ENCODE results near the gene SSC4D. TPM values are rescaled to one million over a fixed set of nuclear protein-coding genes. Genes with fewer than 3 reads are reported as not detected.
A peak's percentile ranks its signal among the peaks of the same experiment; 100 is the strongest.
"Not testable (repeated sequence)": the region's sequence is repeated elsewhere in the genome, so short reads cannot be mapped to it uniquely, and the experiment has no call there.

Gene SSC4D
- total RNA-seq (0.37 TPM), polyA plus RNA-seq (0.68 TPM)

DNA sequence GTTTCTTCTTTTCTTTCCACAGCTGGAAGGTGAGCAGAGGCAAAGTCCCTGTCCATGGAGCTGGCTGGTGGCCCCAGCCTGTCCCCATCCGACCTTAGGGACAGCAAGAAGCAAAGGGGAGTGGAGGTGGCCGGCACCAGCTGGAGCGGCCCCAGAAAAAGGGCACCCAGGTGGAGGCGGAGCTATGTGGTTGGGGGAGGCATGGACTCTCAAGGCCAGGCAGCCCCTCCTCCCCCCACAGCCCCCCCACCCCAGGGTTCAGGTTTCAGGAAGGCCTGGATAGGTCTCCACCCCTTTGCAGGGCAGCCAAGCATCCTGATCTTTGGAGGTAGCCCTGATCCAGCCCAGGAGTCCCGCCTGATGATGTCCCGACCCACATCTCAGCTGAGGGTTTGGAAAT, at the start of gene SSC4D:
Gene SSC4D, minus strand, starts transcription at position 161 of the 400 bp plus-strand sequence. CDS start 5,258 bp downstream, outside the sequence.
- WGBS = 45% methylated on average over 6 of the region's 6 CpGs
- Histone ChIP-seq H3K27ac (ENCODE audit: low read depth) (no peak within 1 kb of the TSS), H3K4me3 (ENCODE audit: low read depth, low read length) (no peak within 1 kb of the TSS), H3K36me3 (ENCODE audit: insufficient read depth) (no peaks in the 10 kb centered on the region), H3K4me1 (ENCODE audit: insufficient read depth) (no peaks in the 10 kb centered on the region)
- no peak for DNase-seq (ENCODE audit: extremely low spot score)

DNA sequence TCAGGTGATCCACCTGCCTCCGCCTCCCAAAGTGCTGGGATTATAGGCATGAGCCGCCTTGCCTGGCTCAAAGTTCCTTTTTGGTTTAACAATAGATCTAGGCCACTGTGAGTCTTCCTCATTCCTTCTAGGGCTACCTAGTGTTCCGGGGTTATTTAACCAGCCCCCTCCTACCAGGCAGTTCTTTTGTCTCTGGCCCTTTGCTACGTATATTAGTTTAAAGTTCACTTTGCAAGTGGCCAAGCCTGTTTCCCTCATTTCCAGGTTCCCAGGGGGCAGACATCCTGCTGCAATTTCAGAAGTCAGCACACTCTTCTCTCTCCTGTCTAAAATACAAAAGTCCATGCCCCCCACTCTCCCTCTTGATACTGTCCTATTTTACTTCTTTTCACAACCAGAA, 49.0 kb upstream of the SSC4D start:
- not testable (repeated sequence) for H3K4me3 ChIP-seq (ENCODE audit: low read depth, low read length); H3K27ac ChIP-seq (ENCODE audit: low read depth); H3K36me3 ChIP-seq (ENCODE audit: insufficient read depth); DNase-seq (ENCODE audit: extremely low spot score); H3K4me1 ChIP-seq (ENCODE audit: insufficient read depth)
- 36% methylated on average over 1 of the region's 4 CpGs for WGBS

DNA sequence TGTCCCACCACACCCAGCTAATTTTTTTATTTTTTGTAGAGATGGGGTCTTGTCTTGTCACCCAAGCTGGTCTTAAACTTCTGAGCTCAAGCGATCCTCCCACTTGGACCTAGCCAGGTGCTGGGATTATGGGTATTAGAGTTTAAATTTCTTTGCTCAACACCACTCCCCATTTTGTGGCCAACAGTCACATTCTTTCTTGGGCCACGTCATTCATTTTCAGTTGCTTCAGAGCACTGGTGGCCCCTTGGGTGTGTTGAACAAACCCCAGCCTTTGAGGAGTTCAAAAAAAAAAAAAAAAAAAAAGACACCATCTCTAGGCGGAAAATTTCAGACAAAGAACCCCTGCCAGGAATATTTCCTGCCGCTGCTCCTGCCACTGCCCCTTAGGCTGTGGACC, 47.5 kb upstream of the SSC4D start:
- H3K4me3 ChIP-seq (ENCODE audit: low read depth, low read length); H3K4me1 ChIP-seq (ENCODE audit: insufficient read depth); H3K36me3 ChIP-seq (ENCODE audit: insufficient read depth); H3K27ac ChIP-seq (ENCODE audit: low read depth); DNase-seq (ENCODE audit: extremely low spot score): not testable (repeated sequence)
- WGBS = no CpG with 5 or more reads among the region's 4 CpGs

DNA sequence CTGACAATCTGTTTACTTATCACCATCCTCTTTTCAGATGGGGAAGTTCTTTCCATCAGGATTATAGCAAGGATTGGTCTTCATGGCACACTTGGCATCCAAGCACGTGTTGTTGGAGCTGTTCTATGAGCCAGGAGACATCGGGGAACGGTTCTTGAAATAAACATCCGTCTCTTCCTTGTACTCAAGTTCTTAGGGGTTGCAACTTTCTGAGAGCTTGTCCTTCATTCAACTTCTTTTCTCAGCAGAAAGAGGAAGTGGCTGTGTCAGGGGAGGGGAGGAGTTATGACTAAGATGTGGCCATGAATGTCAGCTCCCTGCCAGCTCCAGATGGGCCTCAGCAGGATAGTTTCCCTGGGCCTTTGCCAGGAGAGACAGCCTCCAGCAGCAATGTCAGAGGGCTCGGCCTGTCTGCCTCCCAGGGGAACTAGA, 36.1 kb upstream of the SSC4D start:
- H3K4me1 ChIP-seq (ENCODE audit: insufficient read depth); DNase-seq (ENCODE audit: extremely low spot score); H3K4me3 ChIP-seq (ENCODE audit: low read depth, low read length); H3K36me3 ChIP-seq (ENCODE audit: insufficient read depth): not testable (repeated sequence)
- H3K27ac ChIP-seq (ENCODE audit: low read depth) = peak overlapping the region; percentile 56
- 1% methylated on average over 4 of the region's 5 CpGs for WGBS

DNA sequence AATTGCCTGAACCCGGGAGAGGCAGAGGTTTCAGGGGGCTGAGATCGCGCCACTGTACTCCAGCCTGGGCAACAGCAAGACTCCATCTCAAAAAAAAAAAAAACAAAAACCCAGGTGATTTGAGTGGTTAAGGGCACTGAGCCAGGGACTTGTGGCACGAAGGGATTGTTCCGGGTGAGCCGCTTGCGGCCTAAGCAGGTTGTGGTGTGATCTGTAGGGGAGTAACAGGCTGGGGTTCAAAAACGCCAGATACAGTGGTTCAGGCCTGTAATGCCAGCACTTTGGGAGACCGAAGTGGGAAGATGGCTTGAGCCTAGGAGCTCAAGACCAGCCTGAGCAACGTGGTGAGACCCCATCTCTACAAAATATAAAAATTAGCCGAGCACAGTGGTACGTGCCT, 34.3 kb upstream of the SSC4D start:
- not testable (repeated sequence) for H3K36me3 ChIP-seq (ENCODE audit: insufficient read depth); H3K4me1 ChIP-seq (ENCODE audit: insufficient read depth); DNase-seq (ENCODE audit: extremely low spot score); H3K4me3 ChIP-seq (ENCODE audit: low read depth, low read length); H3K27ac ChIP-seq (ENCODE audit: low read depth)
- WGBS = 86% methylated on average over 11 of the region's 12 CpGs

DNA sequence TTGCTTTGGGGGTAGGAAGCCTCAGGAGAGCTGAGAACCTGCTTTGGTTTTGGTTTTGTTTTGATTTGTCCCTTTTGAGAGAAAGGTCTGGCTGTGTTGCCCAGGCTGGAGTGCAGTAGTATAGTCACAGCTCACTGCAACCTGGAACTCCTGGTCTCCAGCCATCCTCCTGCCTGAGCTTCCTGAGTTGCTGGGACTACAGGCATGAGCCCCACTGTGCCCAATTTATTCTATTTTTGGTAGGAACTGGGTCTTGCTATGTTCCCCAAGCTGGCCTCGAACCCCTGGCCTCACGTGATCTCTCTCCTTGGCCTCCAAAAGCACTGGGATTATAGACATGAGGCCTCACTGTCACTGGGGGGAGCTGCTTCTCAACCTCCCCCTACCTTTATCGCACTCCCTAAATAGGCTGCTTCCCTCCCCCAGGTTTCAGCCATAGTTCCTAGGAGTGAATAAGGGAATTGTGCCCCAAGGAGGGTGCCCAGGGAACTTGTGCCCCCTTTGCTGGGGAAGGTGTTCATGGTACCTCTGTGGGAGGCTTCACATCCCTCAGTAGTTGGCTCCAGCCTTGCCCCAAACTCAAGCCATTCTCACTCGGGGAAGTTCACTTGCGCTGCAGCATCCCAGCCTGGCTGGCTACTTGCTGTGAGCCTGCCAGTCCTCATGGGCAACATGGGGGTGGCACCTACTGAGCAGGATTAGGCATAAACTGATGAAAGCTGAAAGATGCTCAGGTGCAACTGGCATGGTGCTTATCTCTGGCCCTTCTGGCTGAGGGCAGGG, 33.4 kb upstream of the SSC4D start:
- not testable (repeated sequence) for H3K4me3 ChIP-seq (ENCODE audit: low read depth, low read length); DNase-seq (ENCODE audit: extremely low spot score); H3K4me1 ChIP-seq (ENCODE audit: insufficient read depth); H3K27ac ChIP-seq (ENCODE audit: low read depth); H3K36me3 ChIP-seq (ENCODE audit: insufficient read depth)
- WGBS = 94% methylated on average over 5 of the region's 5 CpGs

DNA sequence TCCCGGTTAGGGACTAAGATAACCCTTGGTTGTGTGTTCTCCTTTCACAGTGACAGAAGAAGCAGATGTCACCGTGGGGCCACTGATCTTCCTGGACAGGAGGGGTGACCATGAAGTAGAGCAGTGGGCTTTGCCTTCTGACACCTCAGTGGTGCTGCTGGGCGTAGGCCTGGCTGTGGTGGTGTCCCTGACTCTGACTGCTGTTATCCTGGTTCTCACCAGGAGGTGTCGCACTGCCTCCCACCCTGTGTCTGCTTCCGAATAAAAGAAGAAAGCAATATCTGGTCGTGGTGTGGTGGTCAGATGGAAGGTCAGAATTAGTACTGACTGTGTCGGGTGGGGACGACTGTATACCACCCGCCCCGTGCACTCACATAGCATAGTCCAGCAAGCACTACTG, 32.3 kb upstream of the SSC4D start:
- H3K4me3 ChIP-seq (ENCODE audit: low read depth, low read length); DNase-seq (ENCODE audit: extremely low spot score); H3K36me3 ChIP-seq (ENCODE audit: insufficient read depth); H3K27ac ChIP-seq (ENCODE audit: low read depth); H3K4me1 ChIP-seq (ENCODE audit: insufficient read depth): not testable (repeated sequence)
- whole genome bisulfite sequencing = 61% methylated on average over 2 of the region's 10 CpGs

DNA sequence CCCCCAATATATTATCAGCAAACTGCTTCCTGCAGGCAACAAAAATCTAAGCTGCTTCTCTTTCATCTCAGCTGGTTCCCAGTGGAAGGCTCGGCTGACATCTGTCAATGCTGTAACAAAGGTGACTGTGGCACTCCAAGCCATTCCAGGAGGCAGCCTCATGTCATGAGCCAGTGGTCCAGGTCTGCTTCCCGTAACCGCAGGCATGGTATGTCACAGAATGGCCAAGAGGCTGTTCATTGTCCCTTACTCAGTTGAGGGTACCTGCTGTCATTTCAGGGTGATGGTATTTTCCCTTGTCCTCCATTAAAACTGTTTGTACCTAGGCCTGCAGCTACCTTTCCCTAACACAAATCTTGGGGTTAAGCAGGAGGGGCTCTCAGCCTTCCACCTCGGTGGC, 30.9 kb upstream of the SSC4D start:
- WGBS = 94% methylated on average over 4 of the region's 4 CpGs
- H3K27ac ChIP-seq (ENCODE audit: low read depth); DNase-seq (ENCODE audit: extremely low spot score); H3K4me3 ChIP-seq (ENCODE audit: low read depth, low read length); H3K4me1 ChIP-seq (ENCODE audit: insufficient read depth); H3K36me3 ChIP-seq (ENCODE audit: insufficient read depth): not testable (repeated sequence)

DNA sequence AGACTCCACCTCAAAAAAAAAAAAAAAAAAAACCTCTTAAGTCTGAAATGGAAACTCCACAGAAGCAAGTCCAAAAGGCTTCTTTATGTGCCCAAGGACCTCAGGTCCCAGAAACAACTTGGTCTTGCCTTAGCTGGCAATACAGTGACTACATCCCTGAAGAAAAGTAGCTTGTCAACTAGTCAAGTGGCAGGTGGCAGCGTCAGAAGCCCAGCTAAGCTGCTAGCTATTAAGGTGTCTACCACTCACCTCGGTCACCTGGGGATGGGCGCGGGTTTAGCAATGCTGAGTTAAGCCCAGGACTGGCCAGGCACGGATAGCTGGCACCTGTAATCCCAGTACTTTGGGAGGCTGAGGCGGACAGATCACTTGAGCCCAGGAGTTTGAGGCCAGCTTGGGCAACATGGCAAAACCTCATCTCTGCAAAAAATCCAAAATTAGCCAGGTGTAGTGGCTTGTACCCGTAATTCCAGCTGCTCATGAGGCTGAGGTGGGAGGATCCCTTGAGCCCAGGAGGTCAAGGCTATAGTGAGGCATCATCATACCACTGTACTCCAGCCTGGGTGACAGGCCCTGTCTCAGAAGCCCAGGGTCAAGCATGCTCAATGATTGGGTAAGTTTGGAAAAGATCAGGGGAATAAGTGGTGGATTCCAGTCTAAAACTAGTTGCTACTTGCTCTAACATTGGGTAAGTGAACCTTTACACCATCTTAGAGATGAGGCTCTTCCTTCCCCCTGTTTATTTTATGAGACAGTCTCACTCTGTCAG, 29.8 kb upstream of the SSC4D start:
- H3K27ac ChIP-seq (ENCODE audit: low read depth); H3K4me3 ChIP-seq (ENCODE audit: low read depth, low read length); H3K36me3 ChIP-seq (ENCODE audit: insufficient read depth); DNase-seq (ENCODE audit: extremely low spot score); H3K4me1 ChIP-seq (ENCODE audit: insufficient read depth): not testable (repeated sequence)
- WGBS = 86% methylated on average over 4 of the region's 7 CpGs

DNA sequence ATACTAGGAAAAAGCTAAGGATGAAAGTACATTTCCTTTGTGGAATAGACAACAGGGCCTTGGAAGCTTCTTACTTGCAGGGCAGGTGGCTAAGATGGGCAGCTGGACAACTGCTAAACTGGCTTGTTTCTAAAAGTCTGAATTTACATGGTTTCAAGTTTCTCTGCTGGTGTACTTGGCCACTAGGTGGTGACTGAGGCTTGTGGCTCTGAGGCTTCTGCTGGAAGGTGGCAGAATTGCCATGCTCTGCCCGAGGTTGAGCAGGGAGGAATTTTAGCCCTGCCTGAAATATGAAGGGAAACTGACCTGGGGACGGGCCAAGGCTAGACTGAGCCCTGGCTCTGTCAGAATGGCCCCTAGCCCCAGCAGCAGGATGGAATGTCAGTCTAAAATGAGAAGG, 28.4 kb upstream of the SSC4D start:
- not testable (repeated sequence) for H3K4me3 ChIP-seq (ENCODE audit: low read depth, low read length); H3K36me3 ChIP-seq (ENCODE audit: insufficient read depth); H3K27ac ChIP-seq (ENCODE audit: low read depth); H3K4me1 ChIP-seq (ENCODE audit: insufficient read depth); DNase-seq (ENCODE audit: extremely low spot score)
- 14% methylated on average over 2 of the region's 2 CpGs for WGBS

DNA sequence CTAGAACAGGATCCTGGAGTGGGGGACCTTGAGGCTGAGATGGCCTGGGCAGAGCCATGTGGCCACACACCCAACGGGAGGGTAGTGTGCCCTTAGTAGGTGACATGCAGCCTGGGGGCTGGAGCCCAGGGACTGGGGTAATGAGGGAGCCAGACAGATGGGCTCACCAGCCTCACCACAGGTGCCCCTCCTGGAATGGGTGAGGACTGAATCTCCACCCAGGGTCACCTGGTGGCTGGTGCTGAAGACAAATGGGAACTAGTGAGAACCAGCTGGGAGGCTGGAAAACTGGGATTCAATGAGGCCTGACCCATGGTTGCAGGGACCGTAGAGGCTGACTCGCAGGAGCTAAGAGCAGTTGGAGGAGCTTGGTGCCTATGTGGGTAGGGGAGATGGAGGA, 21.3 kb upstream of the SSC4D start:
- no peak for DNase-seq (ENCODE audit: extremely low spot score)
- Histone ChIP-seq H3K27ac (ENCODE audit: low read depth) (no peak overlapping the region), H3K4me1 (ENCODE audit: insufficient read depth) (no peaks in the 10 kb centered on the region), H3K36me3 (ENCODE audit: insufficient read depth) (no peaks in the 10 kb centered on the region), H3K4me3 (ENCODE audit: low read depth, low read length) (no peak overlapping the region)
- 96% methylated on average over 3 of the region's 3 CpGs for WGBS

DNA sequence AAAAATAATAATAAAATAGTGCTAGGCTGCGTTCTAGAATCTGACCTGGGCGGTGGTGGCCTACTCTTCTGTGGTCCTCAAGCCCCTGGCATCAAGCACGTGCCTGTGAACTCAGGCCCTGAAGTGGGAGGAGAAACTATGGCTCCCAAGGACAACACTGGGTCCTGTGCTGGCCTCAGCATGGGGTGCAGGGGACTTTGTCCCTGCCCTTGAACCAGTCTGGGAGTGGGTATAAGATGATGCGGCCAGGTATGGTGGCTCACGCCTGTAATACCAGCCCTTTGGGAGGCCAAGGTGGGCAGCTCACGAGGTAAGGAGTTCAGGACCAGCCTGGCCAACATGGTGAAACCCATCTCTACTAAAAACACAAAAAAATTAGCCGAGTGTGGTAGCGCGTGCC, 20.7 kb upstream of the SSC4D start:
- DNase-seq (ENCODE audit: extremely low spot score) = no peak

DNA sequence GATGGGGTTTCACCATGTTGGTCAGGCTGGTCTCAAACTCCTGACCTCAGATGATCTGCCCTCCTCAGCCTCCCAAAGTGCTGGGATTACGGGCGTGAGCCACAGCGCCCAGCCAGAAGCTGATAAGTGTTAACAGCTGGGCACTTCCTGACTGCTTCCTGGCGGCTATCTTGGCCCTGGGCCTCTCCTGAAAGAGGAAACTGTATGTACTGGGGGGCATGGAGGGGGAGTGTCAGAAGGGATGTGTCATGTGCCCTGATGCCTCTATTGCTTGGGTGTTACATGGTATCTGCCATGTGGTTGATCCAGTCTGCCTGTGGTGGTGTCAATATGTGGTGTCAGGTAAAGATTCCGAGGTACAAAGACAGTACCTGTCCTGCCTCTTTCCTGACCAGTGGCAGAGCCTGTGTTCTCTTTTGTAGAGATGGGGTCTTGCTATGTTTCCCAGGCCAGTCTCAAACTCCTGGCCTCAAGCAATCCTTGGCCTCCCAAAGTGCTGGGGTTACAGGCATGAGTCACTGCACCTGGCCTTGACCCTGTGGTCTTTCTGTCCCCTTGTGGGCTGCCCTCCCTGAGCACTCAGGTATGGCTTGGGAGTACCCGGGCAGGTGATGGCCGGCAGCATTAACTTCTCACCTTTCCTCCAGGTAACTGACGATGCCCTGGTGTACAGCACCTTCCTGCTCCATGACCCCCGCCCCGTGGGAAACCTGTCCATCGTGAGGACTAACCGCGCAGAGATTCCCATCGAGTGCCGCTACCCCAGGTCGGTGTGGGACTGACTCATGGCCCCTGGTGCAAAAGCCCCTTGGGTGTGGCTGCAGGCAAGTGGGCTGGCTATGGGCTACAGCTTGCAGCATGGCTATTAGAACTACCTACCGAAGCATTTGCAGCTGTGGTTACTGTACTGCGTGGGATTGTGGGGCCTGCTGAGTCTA, 19.6 kb upstream of the SSC4D start:
- Histone ChIP-seq H3K27ac (ENCODE audit: low read depth) (no peak overlapping the region), H3K4me1 (ENCODE audit: insufficient read depth) (no peaks in the 10 kb centered on the region), H3K36me3 (ENCODE audit: insufficient read depth) (no peaks in the 10 kb centered on the region), H3K4me3 (ENCODE audit: low read depth, low read length) (no peak overlapping the region)
- no peak for DNase-seq (ENCODE audit: extremely low spot score)
- WGBS = 81% methylated on average over 18 of the region's 18 CpGs

More for the DNA sequence above, 20.7 kb upstream of the SSC4D start:
- WGBS = 94% methylated on average over 9 of the region's 9 CpGs
- H3K36me3 ChIP-seq (ENCODE audit: insufficient read depth) = no peaks in the 10 kb centered on the region
- H3K4me1 ChIP-seq (ENCODE audit: insufficient read depth) = no peaks in the 10 kb centered on the region
- H3K27ac ChIP-seq (ENCODE audit: low read depth) = no peak overlapping the region
- H3K4me3 ChIP-seq (ENCODE audit: low read depth, low read length) = no peak overlapping the region
